ENCODE data around the gene DNAH14. TPM values are rescaled to one million over a fixed set of nuclear protein-coding genes. Genes with fewer than 3 reads are reported as not detected.

DNAH14 gene
- total RNA-seq, 1 experiment from 2014 or later: 33.2 TPM

DNA sequence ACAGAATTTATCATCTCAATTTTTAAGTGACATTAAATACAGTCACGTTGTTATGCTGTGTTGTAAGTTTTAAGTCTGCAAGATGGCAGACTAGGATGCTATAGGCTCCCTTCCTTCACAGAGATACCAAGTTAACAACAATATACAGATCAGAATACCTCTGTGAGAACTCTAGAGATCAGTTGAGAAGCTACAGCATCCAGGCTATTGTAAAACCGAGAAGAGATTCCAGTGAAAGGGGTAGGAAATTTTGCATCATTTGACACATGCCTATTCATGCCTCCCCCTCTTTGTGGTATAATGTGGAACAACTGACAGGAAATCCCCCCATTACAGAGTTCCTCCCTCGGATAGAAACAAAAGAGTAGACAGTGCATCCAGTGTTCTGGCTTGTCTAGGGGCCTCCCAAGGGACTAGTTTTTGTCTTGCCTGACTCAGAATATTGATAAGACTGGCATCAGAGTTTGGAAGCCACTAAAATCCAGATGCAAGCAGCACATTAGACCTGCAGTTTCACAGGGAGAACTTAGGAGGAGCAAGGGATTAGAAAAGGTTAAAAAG is 417.7 kb downstream of the DNAH14 start:
- no peak overlapping the region for H3K9ac ChIP-seq (ENCODE audit: low read length)
- POLR2A ChIA-PET: no interaction called here
- no peaks in the 10 kb centered on the region for H3K27me3 ChIP-seq (ENCODE audit: insufficient read depth, low read length)
- intact Hi-C loops (cut with micrococcal nuclease): loop anchor here (10.0 kb wide), 1 partner anchor 832 kb away; no protein-coding TSS in a partner anchor
- H3K9me3 ChIP-seq (ENCODE audit: control insufficient read depth in 1 of 2, insufficient read depth in 1 of 2, low read depth in 1 of 2, low read length in 2 of 2): no peaks in the 10 kb centered on the region
- no peaks in the 10 kb centered on the region for H3K36me3 ChIP-seq (ENCODE audit: control insufficient read depth in 1 of 2, insufficient read depth in 2 of 2, low read length in 2 of 2)
- RAD21 ChIA-PET (ENCODE audit: low non-redundant PET in 1 of 2, low total read pairs in 2 of 2, uncharacterized antibody in 2 of 2, unreplicated experiment in 2 of 2): no interaction called here
- no peak overlapping the region for H3K27ac ChIP-seq (ENCODE audit: low read depth, low read length)
- H2AFZ ChIP-seq (ENCODE audit: low read depth, low read length, poor library complexity, severe bottlenecking): no peak overlapping the region
- no peaks in the 10 kb centered on the region for H3K9me2 ChIP-seq (ENCODE audit: insufficient read depth)
- CTCF ChIA-PET: no interaction called here
- no peaks in the 10 kb centered on the region for H3K79me2 ChIP-seq (ENCODE audit: insufficient read depth, low read length)
- H3K4me1 ChIP-seq (ENCODE audit: control insufficient read depth in 1 of 2, insufficient read depth in 2 of 2, low read length in 2 of 2): no peaks in the 10 kb centered on the region
- H4K20me1 ChIP-seq (ENCODE audit: insufficient read depth): no peaks in the 10 kb centered on the region
- no peak for ATAC-seq
- BruUV-seq (replicated peaks): no TSS peak
- no peak for TF ChIP-seq EGR1 (IDR thresholded peaks at IDR 0.05; ENCODE audit: low read depth)
- TF ChIP-seq RAD21 (IDR thresholded peaks at IDR 0.05; ENCODE audit: low read depth): no peak
- TF ChIP-seq ELF1 (IDR thresholded peaks at IDR 0.05; ENCODE audit: borderline replicate concordance, low read depth): no peak
- no peak for TF ChIP-seq JUND (IDR thresholded peaks at IDR 0.05)
- TF ChIP-seq POLR2AphosphoS5 (IDR thresholded peaks at IDR 0.05; ENCODE audit: low read depth, low read length): no peak
- no peak for TF ChIP-seq ZFX (IDR thresholded peaks at IDR 0.05)
- no peak for TF ChIP-seq CTCF (IDR thresholded peaks at IDR 0.05 in 2 of 3, conservative IDR thresholded peaks at IDR 0.05 in 1 of 3; ENCODE audit: borderline replicate concordance in 1 of 3, insufficient read depth in 1 of 3, low read depth in 2 of 3, low read length in 2 of 3)
- TF ChIP-seq ZNF274 (IDR thresholded peaks at IDR 0.05; ENCODE audit: low read depth, low read length): no peak
- TF ChIP-seq EZH2 (IDR thresholded peaks at IDR 0.05): no peak
- TF ChIP-seq, protein P1, sequence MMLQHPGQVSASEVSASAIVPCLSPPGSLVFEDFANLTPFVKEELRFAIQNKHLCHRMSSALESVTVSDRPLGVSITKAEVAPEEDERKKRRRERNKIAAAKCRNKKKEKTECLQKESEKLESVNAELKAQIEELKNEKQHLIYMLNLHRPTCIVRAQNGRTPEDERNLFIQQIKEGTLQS (IDR thresholded peaks at IDR 0.05): no peak
- no peak for TF ChIP-seq SIN3A (IDR thresholded peaks at IDR 0.05; ENCODE audit: low read depth)
- no peak for TF ChIP-seq CBX3 (IDR thresholded peaks at IDR 0.05; ENCODE audit: low read depth)
- no peak for TF ChIP-seq SP1 (IDR thresholded peaks at IDR 0.05; ENCODE audit: low read depth)
- no peak for TF ChIP-seq SRF (IDR thresholded peaks at IDR 0.05; ENCODE audit: low read depth)
- no peak for TF ChIP-seq YY1 (IDR thresholded peaks at IDR 0.05; ENCODE audit: extremely low read depth, insufficient replicate concordance, low read depth, low read length)
- TF ChIP-seq EZH2phosphoT487 (IDR thresholded peaks at IDR 0.05; ENCODE audit: borderline replicate concordance): no peak
- TF ChIP-seq TCF7L2 (IDR thresholded peaks at IDR 0.05; ENCODE audit: borderline replicate concordance, extremely low read depth, insufficient read depth, insufficient read length): no peak
- TF ChIP-seq MAX (IDR thresholded peaks at IDR 0.05): no peak
- no peak for TF ChIP-seq ZBTB33 (IDR thresholded peaks at IDR 0.05; ENCODE audit: extremely low read depth, insufficient replicate concordance, low read length)
- no peak overlapping the region for H3K4me3 ChIP-seq (replicated peaks in 1 of 2; ENCODE audit: low read depth in 1 of 2, low read length in 2 of 2)
- no peak for DNase-seq (ENCODE audit: low read depth, low spot score)
- no peak overlapping the region for H3K4me2 ChIP-seq (ENCODE audit: low read length)
